IMR-90 (cell line): ENCODE data around the gene WWP2. TPM values are rescaled to one million over a fixed set of nuclear protein-coding genes. Genes with fewer than 3 reads are reported as not detected.
"Not testable (repeated sequence)": the region's sequence is repeated elsewhere in the genome, so short reads cannot be mapped to it uniquely, and the experiment has no call there.

Experiments
- ATAC-seq: fragments of 200-7000 bp; cut with Tn5 transposase; 2 replicates; pipeline ENCODE4 v1.9.1; 2020; ENCODE audit warnings: low read depth, mild to moderate bottlenecking, moderate library complexity
- BruUV-seq: library from RNA; stranded (reverse); fragments of 400-500 nt; replicated peaks from 2 replicates; lab custom pipeline; 2021; lab: Mats Ljungman, UMichigan
- CTCF ChIA-PET: fragments of 300-600 bp; formaldehyde crosslinking; extraction: SDS; loops from one replicate; lab custom pipeline; 2021; ENCODE audit warnings: antibody characterized with exemption; lab: Yijun Ruan, JAX
- POLR2A ChIA-PET: fragments of 300-600 bp; sonication (Branson Sonifier 250); formaldehyde crosslinking; loops from one replicate; lab custom pipeline; 2022; ENCODE audit warnings: antibody characterized with exemption; ENCODE audit not compliant: unreplicated experiment; lab: Charles Lee
- DNase-seq: peaks from one replicate; pipeline ENCODE4 v3.0.0; 2013
- H2AFZ ChIP-seq: replicated peaks from 2 replicates; pipeline ENCODE3; 2013; ENCODE audit warnings: low read length, mild to moderate bottlenecking; ENCODE audit not compliant: poor library complexity
- H2AK5ac ChIP-seq: 2 replicates; pipeline ENCODE4 v1.6.1; 2013; ENCODE audit warnings: low read depth, low read length, inconsistent platforms
- H2AK9ac ChIP-seq: replicated peaks from 2 replicates; pipeline ENCODE3; 2013; ENCODE audit warnings: mild to moderate bottlenecking, low read depth, low read length, moderate library complexity; ENCODE audit not compliant: poor library complexity
- H2BK120ac ChIP-seq: 2 replicates; pipeline ENCODE4 v1.6.1; 2013; ENCODE audit warnings: low read depth, low read length, inconsistent platforms
- H2BK15ac ChIP-seq: 3 replicates; pipeline ENCODE4 v1.6.1; 2013; ENCODE audit warnings: low read depth, low read length, inconsistent platforms
- H2BK20ac ChIP-seq: 2 replicates; pipeline ENCODE4 v1.6.1; 2013; ENCODE audit warnings: low read depth, mild to moderate bottlenecking, inconsistent platforms, low read length, moderate library complexity
- H2BK5ac ChIP-seq: 2 replicates; pipeline ENCODE4 v1.6.1; 2013; ENCODE audit warnings: mild to moderate bottlenecking, low read depth, low read length, inconsistent platforms; ENCODE audit not compliant: poor library complexity, severe bottlenecking
- H3K14ac ChIP-seq: replicated peaks from 2 replicates; pipeline ENCODE4 v1.6.1; 2013; ENCODE audit warnings: low read depth, low read length, inconsistent platforms
- H3K18ac ChIP-seq: 2 replicates; pipeline ENCODE4 v1.6.1; 2013; ENCODE audit warnings: low read depth, low read length, control low read depth
- H3K23ac ChIP-seq: 2 replicates; pipeline ENCODE4 v1.6.1; 2013; ENCODE audit warnings: low read depth, low read length, inconsistent platforms
- H3K27ac ChIP-seq: 2 replicates; pipeline ENCODE4 v1.5.1; 2013; ENCODE audit warnings: mild to moderate bottlenecking, control low read depth, low read length; ENCODE audit not compliant: insufficient read depth
- H3K27me3 ChIP-seq: 2 replicates; pipeline ENCODE4 v1.6.1; 2013; ENCODE audit warnings: low read length; ENCODE audit not compliant: control insufficient read depth, insufficient read depth
- H3K36me3 ChIP-seq: 2 replicates; pipeline ENCODE4 v1.6.1; 2013; ENCODE audit warnings: low read length, mixed read lengths; ENCODE audit not compliant: control insufficient read depth, insufficient read depth
- H3K4ac ChIP-seq: 2 replicates; pipeline ENCODE4 v1.6.1; 2013; ENCODE audit warnings: low read depth, low read length, inconsistent platforms
- H3K4me1 ChIP-seq: 2 replicates; pipeline ENCODE4 v1.6.1; 2013; ENCODE audit warnings: low read length, mixed read lengths; ENCODE audit not compliant: control insufficient read depth, insufficient read depth
- H3K4me2 ChIP-seq: 2 replicates; pipeline ENCODE4 v1.6.1; 2013; ENCODE audit warnings: low read depth, mild to moderate bottlenecking, control low read depth, low read length, moderate library complexity
- H3K4me3 ChIP-seq: 2 replicates; pipeline ENCODE4 v1.5.1; 2013; ENCODE audit warnings: low read depth, mild to moderate bottlenecking, control low read depth, low read length, moderate library complexity; ENCODE audit not compliant: insufficient read depth
- H3K56ac ChIP-seq: 2 replicates; pipeline ENCODE4 v1.6.1; 2013; ENCODE audit warnings: low read length, inconsistent platforms; ENCODE audit not compliant: insufficient read depth; ENCODE audit errors: extremely low read depth
- H3K79me1 ChIP-seq, 2 experiments: 2 replicates each; pipeline ENCODE4 v1.6.1; 2013; ENCODE audit warnings: low read length in 2 of 2, inconsistent platforms in 1 of 2, low read depth in 1 of 2
- H3K9ac ChIP-seq: 2 replicates; pipeline ENCODE4 v1.6.1; 2013; ENCODE audit warnings: low read depth, low read length, control low read depth
- H3K9me1 ChIP-seq: 2 replicates; pipeline ENCODE4 v1.6.1; 2013; ENCODE audit warnings: low read length, inconsistent platforms; ENCODE audit not compliant: insufficient read depth
- H3K9me3 ChIP-seq: 2 replicates; pipeline ENCODE4 v1.6.1; 2013; ENCODE audit warnings: low read length; ENCODE audit not compliant: control insufficient read depth, insufficient read depth
- H4K20me1 ChIP-seq: 2 replicates; pipeline ENCODE4 v1.6.1; 2013; ENCODE audit warnings: low read length, inconsistent platforms; ENCODE audit not compliant: insufficient read depth
- H4K5ac ChIP-seq: 2 replicates; pipeline ENCODE4 v1.6.1; 2013; ENCODE audit warnings: mild to moderate bottlenecking, low read depth, low read length, control low read depth
- H4K8ac ChIP-seq, 2 experiments: 2 replicates each; pipeline ENCODE4 v1.6.1; 2013; ENCODE audit warnings: low read depth in 2 of 2, low read length in 2 of 2, control low read depth in 1 of 2, inconsistent platforms in 1 of 2
- H4K91ac ChIP-seq: 2 replicates; pipeline ENCODE4 v1.6.1; 2013; ENCODE audit warnings: low read depth, low read length, inconsistent platforms; ENCODE audit not compliant: insufficient read depth
- WGBS, 2 experiments: methylation state at CpG; one replicate each; pipeline versions ENCODE4 v1.1.5 to v1.1.7; 2013; ENCODE audit warnings: missing lambda C conversion rate in 2 of 2; ENCODE audit not compliant: insufficient read length in 1 of 2; ENCODE audit errors: extremely low coverage in 2 of 2; 5-methylcytosine and 5-hydroxymethylcytosine counted together
- dilution Hi-C: fragments of 300-500 bp; cut with HindIII; formaldehyde crosslinking; loops from one replicate; pipeline ENCODE4 v1.14.3; 2018; ENCODE audit warnings: low sequenced_read_pairs; ENCODE audit not compliant: unreplicated experiment
- in situ Hi-C: fragments of 300-500 bp; cut with MboI; formaldehyde crosslinking; loops from 3 replicates; pipeline ENCODE4 v1.14.3; 2019; ENCODE audit warnings: low sequenced_read_pairs, inconsistent platforms, mixed read lengths
- intact Hi-C: fragments of 100-400 bp; cut with micrococcal nuclease; formaldehyde crosslinking; loops from 2 replicates; pipeline ENCODE4 v1.10.0; 2022
- polyA plus RNA-seq, 3 experiments: library from polyadenylated mRNA; depleted of rRNA; stranded (reverse); fragments of >200 nt; gene quantifications; 2 replicates each; pipeline ENCODE4 v1.2.3, GENCODE V29; 2012; ENCODE audit warnings: low replicate concordance in 1 of 3
- total RNA-seq: library from RNA; depleted of rRNA; stranded (reverse); fragments of >200 nt; gene quantifications from 2 replicates; pipeline ENCODE4 v1.2.3, GENCODE V29; 2012

Gene WWP2
- total and polyA plus RNA-seq, 2 of the 4 experiments (the other 2 are of a cell fraction): 12.7 to 13.7 TPM

GRCh38 chr16:69954241-69954640 is 192.1 kb downstream of the WWP2 start:
- H4K8ac ChIP-seq, H4K91ac ChIP-seq, H3K14ac ChIP-seq, in situ Hi-C loops, H3K4me3 ChIP-seq, H3K4ac ChIP-seq, H3K36me3 ChIP-seq, H2BK15ac ChIP-seq, H3K9me3 ChIP-seq, H4K5ac ChIP-seq, BruUV-seq, H3K4me1 ChIP-seq, dilution Hi-C loops, H3K27ac ChIP-seq, CTCF ChIA-PET, H3K79me1 ChIP-seq, intact Hi-C loops, H2AK9ac ChIP-seq, H3K56ac ChIP-seq, POLR2A ChIA-PET, H3K9me1 ChIP-seq, H2AFZ ChIP-seq, DNase-seq, H3K9ac ChIP-seq, H3K23ac ChIP-seq, H4K20me1 ChIP-seq, H3K4me2 ChIP-seq, H2BK120ac ChIP-seq, H3K27me3 ChIP-seq, H2AK5ac ChIP-seq, H2BK20ac ChIP-seq, ATAC-seq, H2BK5ac ChIP-seq, H3K18ac ChIP-seq: not testable (repeated sequence)
- 100% methylated on average over 3 of the region's 13 CpGs; no CpG with 5 or more reads in 1 of the 2 experiments for WGBS, 2 experiments

DNA sequence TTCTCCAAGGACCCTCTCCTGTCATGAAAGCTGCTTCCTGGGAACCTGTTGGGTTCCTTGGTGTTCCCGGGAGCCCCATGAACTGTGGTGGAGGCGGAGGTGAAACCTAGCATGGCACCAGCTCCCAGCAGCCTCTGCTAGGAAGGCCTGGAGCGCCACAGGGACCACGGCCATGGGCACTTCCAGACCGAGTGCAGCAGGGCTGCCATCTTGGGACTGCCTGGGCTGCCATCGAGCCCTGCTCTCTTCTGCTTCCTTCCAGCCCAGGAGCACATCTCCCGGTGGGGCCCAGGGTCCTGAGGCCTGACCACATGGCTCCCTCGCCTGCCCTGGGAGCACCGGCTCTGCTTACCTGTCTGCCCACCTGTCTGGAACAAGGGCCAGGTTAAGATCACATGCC is 201.2 kb downstream of the WWP2 start:
- H4K20me1 ChIP-seq, H3K9ac ChIP-seq, H2BK5ac ChIP-seq, in situ Hi-C loops, H3K56ac ChIP-seq, H3K4ac ChIP-seq, H4K5ac ChIP-seq, H3K9me1 ChIP-seq, H2BK120ac ChIP-seq, H3K27ac ChIP-seq, H2AK9ac ChIP-seq, intact Hi-C loops, H4K8ac ChIP-seq, H2BK15ac ChIP-seq, BruUV-seq, POLR2A ChIA-PET, H2AK5ac ChIP-seq, CTCF ChIA-PET, H3K14ac ChIP-seq, H2AFZ ChIP-seq, H3K36me3 ChIP-seq, H2BK20ac ChIP-seq, H3K9me3 ChIP-seq, H3K4me1 ChIP-seq, dilution Hi-C loops, H3K4me2 ChIP-seq, H4K91ac ChIP-seq, H3K27me3 ChIP-seq, DNase-seq, H3K23ac ChIP-seq, H3K4me3 ChIP-seq, H3K79me1 ChIP-seq, H3K18ac ChIP-seq, ATAC-seq: not testable (repeated sequence)
- no CpG with 5 or more reads among the region's 9 CpGs for WGBS, 2 experiments
